ENCODE measurements around the gene FYN.
"Not testable (repeated sequence)": the region's sequence is repeated elsewhere in the genome, so short reads cannot be mapped to it uniquely, and the experiment has no call there.

Gene FYN

DNA sequence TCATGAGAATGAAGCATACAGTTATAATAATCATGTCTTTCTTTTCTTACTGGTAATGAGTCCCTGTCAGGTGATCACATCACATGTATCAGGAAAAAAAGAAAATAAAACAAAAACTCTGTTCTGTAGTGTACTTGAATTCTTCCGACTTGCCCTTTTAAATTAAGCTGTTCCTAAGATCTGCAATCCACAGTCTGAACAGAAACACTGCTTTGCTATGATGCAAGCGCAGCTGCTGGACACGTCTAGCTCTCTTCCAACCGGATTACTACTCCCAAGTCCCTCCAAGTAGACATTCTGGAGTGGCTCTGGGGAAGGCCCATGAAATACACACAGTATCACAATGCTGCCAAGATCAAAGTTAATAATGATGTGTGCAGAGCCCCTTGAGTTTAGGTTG lies 83.7 kb downstream of the FYN start:
- DNase-seq (ENCODE audit: low spot score), result peak; percentile 64

DNA sequence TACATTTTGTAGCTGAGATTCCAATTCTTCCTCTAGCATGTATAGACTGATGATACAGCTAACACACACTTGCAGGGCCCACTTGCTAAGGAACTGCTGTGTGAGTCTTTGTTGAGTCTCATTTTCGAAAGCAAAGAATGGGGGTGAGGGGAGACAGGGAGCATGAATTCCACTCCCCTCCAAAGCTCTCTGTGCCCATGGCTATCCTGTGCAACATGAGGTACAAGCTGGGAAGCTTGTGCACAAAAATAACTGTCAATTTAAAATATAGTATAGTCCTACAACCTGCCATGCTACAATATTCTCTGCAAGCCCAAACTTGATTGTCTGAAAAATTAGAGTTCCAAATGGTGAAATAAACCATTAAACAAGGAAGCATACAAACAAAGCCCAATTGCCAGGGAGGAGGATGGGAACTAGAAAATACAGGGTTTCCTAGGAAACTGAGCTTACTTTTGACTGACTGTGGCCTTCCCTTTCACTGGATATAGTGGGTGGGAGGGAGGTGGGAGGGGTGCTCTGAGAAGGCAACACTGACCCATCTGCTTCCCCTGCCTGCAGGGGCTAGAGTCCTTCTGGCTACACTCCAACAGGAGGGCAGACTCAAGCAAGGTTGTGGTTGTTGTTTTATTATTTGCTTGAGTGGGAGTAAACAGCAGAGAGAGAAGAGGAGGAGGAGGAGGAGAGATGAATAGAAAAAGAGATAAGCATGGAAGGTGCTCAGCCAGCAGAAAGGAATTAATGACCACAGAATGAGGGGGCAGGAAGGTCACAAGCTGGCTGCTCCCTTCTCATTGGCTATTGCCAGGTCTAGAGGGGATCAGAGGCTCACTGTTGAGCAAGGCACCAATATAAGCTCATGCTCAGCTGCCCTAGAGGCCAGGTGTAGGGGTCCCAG lies 84.6 kb downstream of the FYN start:
- DNase-seq (ENCODE audit: low spot score), result no peak

DNA sequence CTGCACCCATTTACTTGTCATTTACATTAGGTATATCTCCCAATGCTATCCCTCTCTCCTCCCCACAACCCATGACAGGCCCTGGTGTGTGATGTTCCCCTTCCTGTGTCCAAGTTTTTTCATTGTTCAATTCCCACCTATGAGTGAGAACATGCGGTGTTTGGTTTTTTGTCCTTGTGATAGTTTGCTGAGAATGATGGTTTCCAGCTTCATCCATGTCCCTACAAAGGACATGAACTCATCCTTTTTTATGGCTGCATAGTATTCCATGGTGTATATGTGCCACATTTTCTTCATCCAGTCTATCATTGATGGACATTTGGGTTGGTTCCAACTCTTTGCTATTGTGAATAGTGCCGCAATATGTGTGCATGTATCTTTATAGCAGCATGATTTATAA lies 87.1 kb downstream of the FYN start:
- DNase-seq (ENCODE audit: low spot score), result not testable (repeated sequence)

DNA sequence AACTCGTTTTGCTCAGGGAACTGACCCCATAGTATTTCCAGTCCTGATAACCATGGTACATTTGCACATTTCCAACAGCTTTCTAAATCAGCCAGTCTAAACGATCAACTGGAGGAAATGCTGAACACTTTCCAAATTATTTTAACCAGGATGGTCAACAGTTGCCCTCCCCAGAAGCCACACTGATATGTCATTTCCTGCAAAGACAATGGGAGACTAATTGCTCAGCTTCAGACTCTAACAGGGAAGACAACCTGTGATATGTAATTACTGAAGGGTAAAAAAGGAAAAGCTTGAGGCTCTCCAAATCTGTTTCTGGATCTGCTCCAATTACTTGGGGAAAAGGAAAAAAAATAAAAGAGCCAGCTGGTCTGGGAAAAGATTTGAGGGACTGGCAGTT lies 88.8 kb downstream of the FYN start:
- no peak for DNase-seq (ENCODE audit: low spot score)

DNA sequence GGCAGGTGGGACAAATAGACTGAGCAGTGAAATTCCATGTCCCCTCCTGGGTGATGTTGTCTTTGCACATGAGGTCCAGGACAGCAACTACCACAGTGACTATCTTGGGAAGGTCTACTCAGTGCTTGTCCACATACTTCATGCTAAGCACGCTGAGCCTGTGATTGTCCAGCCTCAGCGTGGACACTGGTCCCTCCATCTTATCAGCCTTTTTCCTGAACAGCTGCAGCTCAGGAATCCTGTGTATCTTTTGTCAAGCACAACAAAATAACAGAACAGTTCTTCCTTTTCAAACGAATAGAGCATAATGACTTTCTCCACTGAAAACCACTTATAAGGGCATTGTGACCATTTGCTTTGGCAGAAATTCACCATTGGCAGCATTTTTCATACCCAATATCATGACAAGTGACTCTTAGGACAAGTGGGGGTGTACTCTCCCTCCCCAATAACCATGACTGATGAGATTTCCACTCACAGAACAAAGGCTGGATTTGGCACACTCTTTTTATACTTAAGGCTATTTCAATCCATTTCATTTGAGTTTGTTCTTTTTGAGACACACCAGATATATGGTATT lies 90.3 kb downstream of the FYN start:
- peak; percentile 60 for DNase-seq (ENCODE audit: low spot score)

DNA sequence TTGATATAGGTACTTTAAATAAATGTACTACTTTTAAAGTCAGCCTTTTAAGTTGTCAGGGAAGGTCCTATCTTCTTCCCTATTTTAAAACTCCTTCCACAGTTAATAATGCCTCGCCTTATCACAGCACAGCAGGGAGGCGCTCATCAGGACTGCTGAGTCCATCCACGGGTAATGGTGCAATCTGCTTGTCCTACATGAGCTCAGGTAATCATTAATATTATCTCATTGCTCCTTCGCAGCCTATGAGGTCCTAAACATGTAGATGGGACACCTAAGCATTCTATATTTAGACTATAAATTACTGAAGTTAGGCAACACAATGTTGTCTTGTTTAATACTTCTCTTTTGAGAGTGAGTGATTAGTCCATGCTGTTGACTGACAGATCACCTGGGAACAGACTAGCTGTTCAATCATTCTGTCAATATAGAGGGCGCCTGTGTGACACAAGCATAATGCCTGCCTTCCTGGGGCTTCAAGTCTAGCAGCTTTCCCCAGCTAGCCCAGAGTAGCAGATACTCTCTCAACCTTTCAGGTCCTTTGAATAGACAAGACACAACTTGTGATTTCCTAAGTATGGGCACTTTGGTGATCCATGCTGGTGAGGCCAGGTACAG lies 91.0 kb downstream of the FYN start:
- no peak for DNase-seq (ENCODE audit: low spot score)

DNA sequence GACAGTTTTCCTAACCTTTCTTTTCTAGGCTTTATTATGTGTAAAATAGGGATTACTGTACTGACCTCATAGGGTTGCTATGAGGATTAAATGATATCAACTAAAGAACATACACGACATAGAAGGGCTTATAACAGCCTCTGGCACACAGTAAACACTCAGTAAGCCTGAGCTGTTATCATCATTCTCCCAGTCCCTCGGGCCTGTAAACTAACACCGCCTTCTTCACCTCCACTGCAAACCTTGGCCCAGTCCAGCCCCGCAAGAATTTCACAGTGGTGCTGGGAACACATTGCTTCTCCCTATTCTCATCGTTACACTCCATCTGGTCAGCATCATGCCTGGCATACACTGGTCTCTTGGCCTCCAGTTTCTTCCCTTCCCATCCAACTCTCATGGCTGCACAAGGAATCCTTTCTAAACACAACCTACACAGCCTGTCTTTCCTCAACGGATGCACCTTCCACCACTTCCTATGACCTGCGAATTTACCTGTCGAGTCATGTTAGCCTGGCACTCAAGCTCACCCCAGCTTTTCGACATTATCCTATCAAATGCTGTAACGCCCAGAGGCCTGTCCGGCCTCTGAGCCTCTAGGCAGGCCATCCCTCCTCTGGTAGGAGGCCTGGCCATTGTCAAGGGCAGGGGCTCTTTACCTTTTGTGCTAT lies 92.1 kb downstream of the FYN start:
- DNase-seq (ENCODE audit: low spot score), result no peak

DNA sequence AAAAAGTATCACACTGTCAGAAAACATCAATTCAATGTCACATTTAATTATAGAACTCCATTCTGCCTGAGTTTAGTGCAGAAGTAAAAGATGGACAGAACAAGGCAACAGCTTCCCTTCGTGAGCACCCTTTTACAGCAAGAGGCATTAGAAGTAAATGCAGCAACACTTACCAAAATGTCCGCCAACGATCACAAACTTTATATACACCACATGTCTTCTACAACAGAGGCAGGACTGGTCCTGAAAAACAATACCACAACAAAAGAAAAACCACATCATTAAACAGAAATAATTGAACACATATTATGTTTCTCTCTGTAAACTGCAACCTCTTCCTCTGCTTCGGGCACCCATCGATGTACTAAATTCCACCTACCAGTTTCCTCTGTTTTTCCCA lies 92.9 kb downstream of the FYN start:
- DNase-seq (ENCODE audit: low spot score), result no peak

DNA sequence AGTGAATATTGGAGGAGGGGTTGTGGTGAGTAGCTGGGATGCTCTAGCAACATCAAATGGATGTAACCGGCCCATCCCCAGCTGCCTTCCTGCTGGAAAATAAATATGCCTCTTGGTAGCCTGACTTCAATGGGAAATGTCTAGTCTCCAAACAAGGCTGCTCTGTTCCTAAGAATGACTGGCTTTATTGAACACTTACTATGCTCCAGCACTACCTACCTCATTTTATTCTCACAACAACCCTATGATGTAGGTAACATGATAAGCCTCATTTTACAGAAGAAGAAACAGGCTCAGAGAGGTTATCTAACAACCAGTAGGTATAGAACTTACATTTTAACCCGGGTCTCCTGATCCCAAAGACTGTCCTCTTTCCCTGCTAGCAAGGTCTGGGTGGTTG lies 93.6 kb downstream of the FYN start:
- no peak for DNase-seq (ENCODE audit: low spot score)

DNA sequence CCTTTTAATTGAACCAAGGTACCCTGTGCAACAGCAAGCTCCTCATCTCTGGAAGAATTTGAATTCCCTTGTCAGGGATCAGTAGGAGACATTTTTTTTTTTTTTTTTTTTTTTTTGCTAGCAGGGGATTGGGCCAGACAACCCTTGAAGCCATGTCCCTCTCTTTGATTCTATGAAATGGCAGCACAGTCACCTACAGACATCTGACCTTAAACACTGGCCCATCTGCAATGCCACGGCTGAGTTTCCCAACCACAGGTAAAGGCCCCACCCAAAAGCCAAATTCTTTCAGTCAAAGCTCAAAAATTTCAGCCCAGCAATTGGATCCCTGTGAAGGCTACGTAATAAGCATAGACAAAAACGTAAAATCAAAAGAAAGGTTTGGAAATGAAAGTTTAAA lies 94.2 kb downstream of the FYN start:
- DNase-seq (ENCODE audit: low spot score), result no peak

DNA sequence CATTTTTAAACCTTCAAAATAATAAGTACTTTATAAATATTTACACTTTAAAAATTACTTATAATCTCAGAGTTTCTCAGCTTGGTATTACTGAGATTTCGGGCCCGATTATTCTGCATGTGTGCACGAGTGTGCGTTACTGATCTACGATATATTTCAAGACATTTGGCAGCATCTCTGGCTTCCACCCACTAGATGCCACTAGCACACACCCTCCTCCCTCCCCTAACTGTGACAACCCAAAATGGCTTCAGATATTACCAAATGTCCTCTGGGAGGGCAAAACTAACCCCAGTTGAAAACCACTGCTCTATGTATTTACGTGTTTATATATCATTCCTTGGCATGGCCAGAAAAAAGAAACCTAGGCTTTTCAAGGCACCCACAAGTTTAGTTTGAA lies 95.9 kb downstream of the FYN start:
- DNase-seq (ENCODE audit: low spot score), result no peak

DNA sequence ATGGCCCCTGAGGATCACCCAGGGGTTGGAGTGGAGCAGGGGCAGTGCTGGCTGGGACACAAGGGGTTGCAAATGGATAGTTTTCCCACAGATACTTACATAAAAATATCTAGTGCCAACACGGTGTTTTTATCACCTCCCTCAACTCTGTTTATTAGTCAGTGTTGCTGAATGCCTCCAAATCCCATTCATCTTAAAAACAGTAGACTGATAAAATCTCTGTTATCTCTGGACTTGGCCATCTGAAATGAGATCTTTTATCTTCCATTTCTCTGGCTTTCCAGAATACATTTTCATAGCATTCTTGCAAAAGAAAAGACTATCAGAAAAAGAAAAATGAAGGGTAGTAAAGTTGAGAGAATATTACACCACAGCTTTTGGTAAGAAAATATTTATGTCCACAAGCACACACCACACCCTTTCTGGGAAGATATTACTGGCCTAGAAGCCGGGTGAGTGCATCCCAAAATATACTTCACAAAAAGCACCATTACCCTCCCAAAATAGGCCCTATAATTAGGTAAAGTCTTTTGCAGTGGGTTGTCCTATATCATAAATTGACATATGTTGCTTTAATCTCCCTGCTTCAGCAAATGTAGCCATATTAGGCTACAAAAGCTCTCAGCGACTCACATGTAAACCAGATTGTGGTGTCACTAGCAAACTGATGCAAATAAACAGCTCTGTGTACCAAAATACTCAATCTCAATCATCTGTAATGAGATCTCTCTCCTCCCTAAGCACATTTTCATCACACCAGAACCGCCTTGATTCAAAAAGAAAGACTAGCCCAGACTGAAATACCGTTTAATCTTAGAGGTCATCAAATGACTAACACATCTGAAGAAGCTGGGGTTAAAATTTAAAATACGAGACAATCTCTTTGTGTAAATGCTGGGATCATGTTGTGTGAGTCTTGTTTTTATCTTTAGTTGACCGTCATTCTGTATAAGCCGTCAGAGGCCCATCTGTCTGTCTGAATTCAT lies 96.7 kb downstream of the FYN start:
- no peak for DNase-seq (ENCODE audit: low spot score)

DNA sequence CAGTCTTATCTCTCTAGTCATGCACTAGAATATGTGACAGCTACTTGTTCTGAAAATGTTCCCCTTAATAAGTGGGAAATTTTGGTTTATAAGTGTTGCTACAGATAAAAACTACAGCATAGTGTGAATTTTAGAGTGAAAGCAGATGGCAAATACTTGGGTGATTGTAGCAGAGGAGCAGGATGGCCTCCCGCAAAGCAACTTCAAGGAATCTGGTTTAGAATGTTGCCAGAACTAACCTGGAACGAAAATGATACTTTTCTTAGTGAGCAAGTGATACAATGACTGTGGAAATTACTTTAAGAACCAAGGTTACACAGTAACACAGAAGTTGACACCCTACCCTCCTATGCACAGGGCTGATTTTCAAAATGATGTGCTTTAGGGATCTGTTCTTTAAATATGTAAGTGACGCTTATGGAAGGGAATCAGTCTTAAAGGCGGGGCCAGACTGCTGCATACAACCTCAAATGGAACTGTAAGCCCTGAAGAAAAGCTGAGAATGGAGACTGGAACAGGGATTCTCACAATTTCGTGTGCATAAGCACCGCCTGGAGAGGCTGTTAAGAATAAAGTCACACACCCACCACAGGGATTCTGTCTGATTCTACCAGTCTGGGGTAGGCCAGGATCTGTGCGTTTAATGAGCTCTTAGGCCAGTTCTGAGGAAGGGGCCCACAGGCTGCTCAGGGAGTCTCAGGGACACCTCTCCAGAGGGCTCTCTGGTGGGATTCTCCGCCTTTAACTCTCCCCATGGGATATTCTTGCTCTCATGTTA lies 97.9 kb downstream of the FYN start:
- no peak for DNase-seq (ENCODE audit: low spot score)

DNA sequence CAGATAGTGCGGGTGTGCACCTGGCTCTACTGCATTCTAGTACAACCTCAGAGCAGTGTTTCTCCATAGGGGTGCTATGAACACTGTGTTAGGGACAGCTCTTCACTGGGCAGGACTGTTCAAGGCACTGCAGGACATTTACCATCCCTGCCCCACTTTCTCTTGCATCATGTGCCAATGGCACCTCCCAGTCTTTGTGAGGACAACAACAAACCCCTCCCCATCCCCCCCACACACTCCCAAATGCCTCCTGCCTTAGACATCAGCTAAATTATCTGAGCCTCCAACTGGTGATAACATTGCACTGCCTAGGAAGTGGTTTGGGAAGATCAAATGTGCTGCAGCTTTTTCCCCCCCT lies 98.9 kb downstream of the FYN start:
- no peak for DNase-seq (ENCODE audit: low spot score)

DNA sequence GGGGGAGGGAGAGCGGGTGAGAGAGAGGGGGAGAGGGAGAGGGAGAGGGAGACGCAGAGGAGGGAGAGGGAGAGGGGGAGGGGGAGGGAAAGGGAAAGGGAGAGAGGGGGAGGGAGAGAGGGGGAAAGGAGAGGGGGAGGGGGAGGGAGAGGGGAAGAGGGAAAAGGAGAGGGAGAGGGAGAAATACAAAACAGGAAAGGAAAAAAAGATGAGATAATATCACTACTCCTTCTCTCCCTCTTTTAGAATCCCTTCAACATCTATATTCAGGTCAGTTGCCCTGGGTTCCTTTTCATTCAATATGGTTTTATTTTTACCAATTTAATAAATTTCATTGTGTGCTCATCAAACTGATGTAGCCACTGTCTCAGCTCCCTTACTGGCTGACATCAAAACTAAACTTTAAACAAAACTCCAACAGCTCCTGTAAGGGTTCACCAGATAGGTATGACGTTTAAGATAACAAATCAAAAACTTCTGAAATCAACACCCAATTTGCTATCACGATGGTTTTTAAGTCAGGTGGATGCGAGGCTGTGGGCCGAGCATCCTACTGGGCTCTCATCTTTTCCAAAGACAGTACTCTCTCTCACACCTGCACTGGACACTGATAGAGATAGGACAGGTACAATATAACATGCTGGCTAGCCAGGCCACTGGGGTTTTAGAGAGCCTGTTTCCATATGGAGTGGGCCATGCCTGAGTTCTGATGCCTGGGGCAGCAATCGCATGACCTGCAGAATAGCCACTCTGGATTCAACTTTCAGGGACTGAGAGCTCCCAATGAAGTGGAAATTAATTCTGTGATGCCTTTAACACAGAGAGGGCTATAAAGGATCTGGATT lies 99.5 kb downstream of the FYN start:
- no peak for DNase-seq (ENCODE audit: low spot score)

DNA sequence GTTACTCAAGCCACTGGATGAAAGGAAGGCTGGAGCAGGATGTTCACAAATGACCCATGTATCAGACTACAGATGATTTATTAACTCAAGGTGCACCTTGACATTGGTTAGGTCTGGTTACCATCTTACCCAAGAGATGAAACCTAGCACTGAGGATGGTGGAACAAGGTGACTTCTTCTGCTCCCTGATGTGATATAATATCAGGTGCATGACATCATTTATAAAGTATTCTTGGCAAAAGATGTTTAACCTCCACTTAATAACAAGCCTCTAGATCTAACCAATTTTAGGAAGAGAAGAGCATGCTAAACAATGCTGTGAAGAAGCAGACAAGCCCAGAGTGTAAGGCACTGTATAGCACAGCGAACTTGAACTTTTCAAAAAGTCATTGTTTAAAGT lies 100.9 kb downstream of the FYN start:
- DNase-seq (ENCODE audit: low spot score), result no peak

DNA sequence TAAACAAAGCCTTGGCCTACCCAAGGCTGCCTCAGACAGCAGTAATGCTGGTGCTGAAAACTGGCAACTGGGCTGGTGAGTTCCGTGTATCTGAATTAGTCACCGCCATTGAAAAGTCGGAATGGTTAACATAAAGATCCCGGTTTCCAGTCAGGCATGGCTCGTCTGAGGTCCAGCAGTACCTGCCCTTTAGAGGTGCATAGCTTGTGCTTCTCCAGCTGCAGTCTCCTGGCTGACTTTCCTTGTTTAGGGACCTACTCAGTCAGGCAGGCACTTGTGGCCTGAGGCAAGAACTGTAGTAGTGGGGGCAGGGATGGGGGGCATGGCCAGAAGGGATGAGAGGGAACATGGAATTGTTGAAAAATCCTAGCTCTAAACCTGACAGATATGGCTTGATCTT lies 101.6 kb downstream of the FYN start:
- DNase-seq (ENCODE audit: low spot score), result no peak

DNA sequence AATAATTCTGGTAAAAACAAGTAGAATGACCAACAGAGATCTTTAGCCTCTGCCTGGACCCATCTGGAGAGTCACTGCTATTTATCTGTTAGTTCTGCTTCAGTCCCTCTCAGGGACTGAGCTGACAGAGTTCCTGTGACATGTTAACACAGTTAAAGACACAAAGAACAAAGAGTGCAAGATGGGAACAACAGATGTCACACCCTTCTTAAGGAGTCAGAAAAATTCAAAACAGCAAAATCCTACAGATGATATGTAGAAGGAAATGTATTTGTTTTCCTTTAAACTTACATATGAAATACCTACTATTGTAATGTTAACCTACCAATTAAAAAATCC lies 102.2 kb downstream of the FYN start:
- no peak for DNase-seq (ENCODE audit: low spot score)

DNA sequence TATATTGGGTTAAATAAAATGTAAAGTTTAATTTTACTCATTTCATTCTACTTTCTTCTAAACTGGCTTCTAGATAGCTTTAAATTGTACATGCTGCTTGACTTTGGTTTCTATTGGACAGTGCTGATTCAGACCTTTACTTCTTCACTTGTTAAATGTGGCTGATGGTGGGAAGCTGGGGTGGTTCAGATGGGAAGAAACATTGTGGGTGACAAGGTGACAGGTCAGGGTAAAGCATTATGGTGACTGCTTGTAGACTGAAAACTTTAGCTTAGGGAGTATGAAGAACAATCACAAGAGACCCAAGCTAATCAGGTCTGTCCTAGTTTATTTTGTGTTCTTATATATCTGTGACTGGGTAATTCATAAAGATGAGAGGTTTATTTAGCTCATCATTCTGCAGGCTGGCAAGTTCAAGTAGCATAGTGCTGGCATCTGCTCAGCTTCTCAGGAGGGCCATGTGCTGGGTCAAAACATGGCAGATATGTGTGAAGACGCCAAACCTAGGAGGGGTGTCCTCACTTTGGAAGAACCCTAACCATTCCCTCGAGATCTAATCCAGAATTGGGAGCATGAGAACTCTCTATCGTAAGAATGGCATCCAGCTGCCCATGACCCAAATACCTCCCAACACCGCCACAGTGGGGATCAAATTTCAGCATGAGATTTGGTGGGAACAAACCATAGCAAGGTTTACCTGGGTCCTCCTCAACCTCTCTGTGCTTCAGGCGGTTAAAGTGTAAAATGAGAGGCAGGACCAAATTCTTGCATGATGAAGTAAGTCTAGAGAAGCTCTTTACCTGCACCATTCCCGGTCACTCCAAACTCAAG lies 102.8 kb downstream of the FYN start:
- no peak for DNase-seq (ENCODE audit: low spot score)

All from pons (tissue), 1 donor.